NCI-H2171 treated with DMSO at 0.1 percent for 48 hours (cell line): ENCODE results near the gene RHOJ.
"Not testable (repeated sequence)": the region's sequence is repeated elsewhere in the genome, so short reads cannot be mapped to it uniquely, and the experiment has no call there.

Experiments used
- DNase-seq: peaks from one replicate; lab custom pipeline; 2025; lab: John Stamatoyannopoulos, UW

The RHOJ gene

GRCh38 chr14:63268771-63269170, 64.5 kb downstream of the RHOJ start:
- no peak for DNase-seq

DNA sequence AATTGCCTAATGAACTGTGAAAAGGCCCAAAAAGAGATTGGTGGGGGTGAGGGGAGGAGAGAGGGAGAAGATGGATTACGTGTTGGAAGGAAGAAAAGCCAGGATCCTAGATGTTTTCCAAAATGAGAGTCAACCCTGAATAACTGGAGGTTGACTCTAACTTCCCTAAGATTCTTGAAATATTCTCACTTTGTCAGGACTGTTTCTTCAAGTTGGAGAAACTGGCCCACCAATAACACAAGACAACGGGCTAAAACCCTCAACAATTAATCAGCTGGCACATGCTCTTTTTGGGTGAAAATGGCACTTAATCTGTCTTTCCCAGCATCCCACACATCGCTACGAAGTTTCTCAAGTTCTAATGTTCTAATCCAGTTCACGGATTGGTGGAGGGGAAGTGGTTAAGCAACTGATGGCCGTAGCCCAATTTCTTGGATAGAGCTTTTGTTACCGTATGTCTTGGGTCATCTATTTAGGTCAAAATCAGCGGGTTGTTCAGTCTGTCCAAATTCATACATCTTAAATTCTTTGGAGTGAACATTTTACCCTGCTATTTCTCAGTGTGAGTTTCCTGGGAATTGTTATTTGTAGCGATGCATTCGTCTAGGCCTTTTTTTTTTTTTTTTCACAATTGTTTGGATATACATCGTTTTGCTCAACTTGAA, 65.5 kb downstream of the RHOJ start:
- no peak for DNase-seq

DNA sequence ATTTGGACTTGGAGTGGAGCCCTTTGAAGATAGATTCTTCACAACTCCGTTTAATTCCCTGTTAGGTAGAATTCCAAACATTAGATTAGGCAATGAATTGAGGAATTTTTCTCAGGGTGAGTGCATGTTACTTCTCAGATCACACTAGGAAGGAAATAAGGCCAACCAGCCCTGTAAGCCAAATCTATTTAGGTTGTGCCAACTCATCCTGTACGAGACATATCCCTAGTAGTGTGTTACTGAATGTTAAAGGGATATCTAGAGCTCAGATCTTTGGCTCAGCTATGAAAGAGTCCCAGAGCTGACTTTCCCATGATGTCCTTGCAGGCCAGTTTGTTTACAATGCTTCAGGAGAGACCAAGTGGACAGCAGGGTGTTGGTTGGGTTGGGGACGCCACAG, 68.9 kb downstream of the RHOJ start:
- no peak for DNase-seq

GRCh38 chr14:63273717-63274655, 69.7 kb downstream of the RHOJ start:
- DNase-seq = peak; percentile 20

DNA sequence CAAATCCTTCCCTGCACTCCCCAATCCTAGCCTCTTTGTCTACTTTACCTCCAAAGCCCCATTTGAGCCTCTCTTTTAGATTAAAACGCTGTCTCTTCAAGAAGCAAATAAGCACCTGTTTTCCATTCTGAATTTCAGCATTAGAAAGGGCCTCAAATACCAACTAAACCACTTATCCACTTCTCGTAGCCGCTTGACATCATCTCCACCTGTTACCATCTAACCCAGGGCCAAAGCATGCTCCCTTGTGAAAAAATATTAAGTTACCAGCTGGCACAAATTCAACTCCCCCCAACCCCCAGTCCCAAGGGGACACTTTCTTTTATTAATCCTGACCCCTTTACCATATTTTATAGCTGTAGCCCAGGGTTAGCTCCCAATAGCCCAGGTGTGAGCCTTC, 71.4 kb downstream of the RHOJ start:
- peak; percentile 100 for DNase-seq

DNA sequence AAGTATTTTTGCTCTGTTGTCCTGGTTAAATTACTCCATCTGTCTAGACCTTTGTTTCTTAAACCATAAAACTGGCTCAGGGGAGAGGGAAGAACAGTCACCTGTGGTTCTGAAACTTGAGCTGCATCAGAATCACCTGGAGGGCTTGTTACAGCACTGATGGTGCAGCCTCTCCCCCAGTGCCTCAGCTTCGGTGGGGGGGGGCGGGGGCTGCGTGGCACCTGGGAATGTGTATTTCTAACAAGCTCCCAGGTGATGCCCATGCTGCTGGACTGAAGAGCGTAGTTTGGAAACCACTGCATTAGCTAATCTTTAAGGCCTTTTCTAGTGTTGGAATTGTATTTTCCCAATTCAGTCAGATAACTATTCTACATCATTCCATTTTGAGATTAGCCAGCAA, 71.8 kb downstream of the RHOJ start:
- DNase-seq = no peak

- peak; percentile 95 for DNase-seq
These were observed 72.5 kb downstream of the RHOJ start for GRCh38 chr14:63276492-63277342.

GRCh38 chr14:63277591-63278183, 73.4 kb downstream of the RHOJ start:
- DNase-seq = peak; percentile 84

GRCh38 chr14:63279933-63280332, 75.7 kb downstream of the RHOJ start:
- not testable (repeated sequence) for DNase-seq

- no peak for DNase-seq
These were observed 79.0 kb downstream of the RHOJ start for GRCh38 chr14:63282997-63283883.

- DNase-seq = no peak
These were observed 79.6 kb downstream of the RHOJ start for GRCh38 chr14:63283884-63284248.

DNA sequence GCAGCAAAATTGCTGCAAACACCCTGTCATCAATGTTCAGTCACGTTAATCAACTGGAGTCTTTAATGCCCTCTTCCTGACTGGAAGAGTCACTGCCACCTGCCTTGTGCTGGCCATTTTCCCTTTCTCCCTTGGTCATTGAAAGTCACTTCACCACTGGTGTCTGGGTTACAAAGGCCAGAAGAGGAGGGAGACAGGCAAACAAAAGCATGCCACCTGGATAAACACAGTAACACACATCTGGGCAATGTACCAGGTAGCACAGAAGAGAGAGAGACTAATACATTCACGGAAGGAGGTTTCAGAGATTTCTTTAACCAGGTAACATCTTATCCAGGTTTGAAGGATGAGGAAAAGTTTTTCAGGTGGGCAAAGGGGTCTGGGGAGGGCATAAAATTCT, 81.8 kb downstream of the RHOJ start:
- DNase-seq = no peak

- DNase-seq = peak; percentile 60
These were observed 83.6 kb downstream of the RHOJ start for GRCh38 chr14:63287666-63288483.

GRCh38 chr14:63288853-63289252, 84.6 kb downstream of the RHOJ start:
- DNase-seq = no peak

DNA sequence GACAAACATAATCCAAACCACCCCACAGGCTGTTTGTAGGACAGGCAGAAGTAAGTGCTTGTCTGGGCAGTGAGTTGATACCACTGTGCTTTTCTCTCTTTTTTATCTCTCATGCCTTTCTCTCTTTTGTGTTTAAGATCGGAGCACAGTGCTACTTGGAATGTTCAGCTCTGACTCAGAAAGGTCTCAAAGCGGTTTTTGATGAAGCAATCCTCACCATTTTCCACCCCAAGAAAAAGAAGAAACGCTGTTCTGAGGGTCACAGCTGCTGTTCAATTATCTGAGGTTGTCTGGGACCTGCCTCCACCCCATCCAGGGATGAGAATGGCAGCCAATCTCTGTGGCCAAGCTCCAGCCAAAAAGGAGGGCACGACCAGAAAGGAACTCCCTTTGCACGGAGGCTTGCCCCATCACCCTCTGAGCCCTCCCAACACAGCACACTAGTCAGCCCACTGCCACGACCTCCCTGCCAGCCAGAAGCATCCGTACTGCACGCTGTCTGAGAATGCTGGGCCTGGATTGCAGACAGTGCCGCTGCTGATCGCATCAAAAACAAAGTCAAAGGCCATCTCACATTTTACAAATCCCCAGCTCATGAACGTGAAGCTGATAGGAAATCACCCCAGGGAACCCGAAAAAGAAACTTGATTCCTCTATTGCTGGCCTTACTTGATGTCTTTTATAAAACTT, 86.6 kb downstream of the RHOJ start:
- no peak for DNase-seq

DNA sequence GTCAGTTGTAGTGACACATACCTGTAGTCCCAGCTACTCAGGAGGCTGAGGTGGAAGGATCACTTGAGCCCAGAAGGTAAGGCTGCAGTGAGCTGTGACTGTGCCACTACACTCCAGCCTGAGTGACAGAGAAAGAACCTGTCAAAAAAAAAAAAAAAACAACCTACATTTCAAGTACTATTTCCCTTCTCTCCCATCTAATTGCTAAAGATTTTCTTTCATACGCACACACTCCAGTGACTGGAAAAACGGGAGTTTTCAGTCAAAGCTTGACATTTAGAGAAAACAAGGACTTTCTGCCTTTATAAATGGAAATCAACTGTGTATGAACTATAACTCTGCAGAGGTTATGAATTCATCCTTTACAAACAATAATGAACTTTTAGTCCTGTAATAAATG, 88.6 kb downstream of the RHOJ start:
- DNase-seq = no peak

DNA sequence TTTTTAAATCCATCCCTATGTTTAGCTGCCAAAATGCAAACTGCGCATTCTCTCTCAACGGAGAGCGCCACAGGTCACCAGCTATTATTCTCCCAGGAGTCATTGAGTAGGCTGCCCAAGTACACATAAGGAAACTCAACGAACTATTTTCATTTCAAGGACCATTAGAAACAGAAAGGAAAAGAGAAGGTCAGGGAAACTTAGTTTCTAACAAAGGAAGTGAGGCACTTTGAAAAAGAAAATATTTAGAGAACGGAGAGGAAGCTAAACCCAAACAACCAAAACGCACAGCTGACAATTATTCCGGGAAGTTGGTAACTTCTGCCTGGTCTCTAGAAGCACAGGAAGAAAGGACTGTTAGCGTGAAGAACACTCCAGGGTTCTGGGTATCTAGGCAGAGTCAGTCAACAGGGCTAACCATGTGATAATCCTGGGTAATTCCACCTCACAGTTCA, 91.0 kb downstream of the RHOJ start:
- DNase-seq = no peak

- DNase-seq = no peak
These were observed 91.9 kb downstream of the RHOJ start for GRCh38 chr14:63296060-63296563.

DNA sequence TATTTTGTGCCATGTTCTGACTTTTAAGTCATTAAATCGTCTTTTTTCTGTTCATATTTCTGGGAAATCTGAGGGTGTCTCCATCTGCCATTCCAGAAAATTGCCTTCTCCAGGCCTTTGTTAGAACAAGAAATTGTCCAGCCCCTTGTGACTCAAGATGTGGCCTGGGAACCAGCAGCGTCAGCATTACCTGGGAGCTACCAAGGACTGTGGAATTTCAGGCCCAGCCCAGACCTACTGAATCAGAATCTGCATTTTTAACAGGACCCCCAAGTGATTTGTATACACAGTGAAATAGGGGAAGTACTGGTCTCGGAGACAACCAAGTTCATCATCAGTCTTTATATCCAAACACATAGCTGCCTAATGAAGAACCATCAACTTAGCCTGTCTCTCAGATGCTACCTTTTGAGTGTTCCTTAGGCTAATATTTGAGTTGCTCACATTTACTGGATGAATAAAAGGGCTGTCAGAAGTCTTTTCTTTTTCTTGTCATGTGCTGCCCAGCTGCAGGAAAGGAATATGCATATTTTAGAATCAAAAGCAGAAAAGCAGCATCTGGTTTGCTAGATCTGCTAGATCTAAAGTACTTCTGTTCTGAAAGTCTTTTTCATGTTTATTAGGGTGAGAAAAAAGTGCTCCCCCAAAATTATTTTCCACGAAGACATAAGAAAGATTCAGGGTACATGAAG, 93.3 kb downstream of the RHOJ start:
- DNase-seq = no peak
